ENCODE data around the gene GRWD1.
"Not testable (repeated sequence)": the region's sequence is repeated elsewhere in the genome, so short reads cannot be mapped to it uniquely, and the experiment has no call there.

GRWD1 gene

DNA sequence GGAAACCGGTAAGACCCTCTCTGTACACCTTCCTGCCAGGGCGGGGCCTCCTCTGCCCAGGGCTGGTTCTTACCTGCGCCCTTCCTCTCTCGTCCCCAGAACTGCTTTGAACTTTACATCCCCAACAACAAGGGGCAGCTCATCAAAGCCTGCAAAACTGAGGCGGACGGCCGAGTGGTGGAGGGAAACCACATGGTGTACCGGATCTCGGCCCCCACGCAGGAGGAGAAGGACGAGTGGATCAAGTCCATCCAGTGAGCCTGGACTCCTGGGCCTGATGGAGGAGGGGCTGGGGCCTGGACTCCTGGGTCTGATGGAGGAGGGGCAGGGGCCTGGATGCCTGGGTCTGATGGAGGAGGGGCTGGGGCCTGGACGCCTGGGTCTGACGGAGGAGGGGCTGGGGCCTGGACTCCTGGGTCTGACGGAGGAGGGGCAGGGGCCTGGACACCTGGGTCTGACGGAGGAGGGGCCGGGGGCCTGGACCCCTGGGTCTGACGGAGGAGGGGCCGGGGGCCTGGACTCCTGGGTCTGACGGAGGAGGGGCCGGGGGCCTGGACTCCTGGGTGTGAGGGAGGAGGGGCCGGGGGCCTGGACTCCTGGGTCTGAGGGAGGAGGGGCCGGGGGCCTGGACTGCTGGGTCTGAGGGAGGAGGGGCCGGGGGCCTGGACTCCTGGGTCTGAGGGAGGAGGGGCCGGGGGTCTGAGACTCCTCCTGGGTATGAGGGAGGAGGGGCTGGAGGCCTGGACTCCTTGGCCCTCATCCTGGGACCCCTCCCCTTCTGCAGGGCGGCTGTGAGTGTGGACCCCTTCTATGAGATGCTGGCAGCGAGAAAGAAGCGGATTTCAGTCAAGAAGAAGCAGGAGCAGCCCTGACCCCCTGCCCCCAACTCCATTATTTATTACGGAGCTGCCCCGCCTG lies 32.8 kb downstream of the GRWD1 start:
- DNase-seq (ENCODE audit: low read depth in 1 of 2, low spot score in 1 of 2) = no peak

DNA sequence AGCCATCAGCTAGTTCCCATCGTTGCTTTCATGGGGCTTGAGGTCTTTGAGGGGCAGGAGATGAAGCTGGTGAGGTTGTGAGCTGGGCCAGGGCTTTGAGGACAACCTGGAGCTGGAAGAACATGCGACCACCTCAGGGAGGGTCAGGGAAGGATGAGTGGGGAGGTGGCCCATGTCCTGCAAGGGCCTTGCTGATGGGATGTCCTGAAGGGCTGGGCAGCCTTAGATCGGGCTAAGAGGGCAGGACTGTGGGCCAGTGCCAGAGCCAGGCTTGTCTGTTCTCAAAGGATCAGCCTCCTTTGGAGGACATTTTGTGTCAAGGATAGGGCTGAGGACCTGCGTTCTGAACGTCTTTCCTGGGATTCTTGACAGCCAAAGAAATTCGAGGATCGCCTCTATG lies 33.9 kb downstream of the GRWD1 start:
- DNase-seq (ENCODE audit: low read depth in 1 of 2, low spot score in 1 of 2) = no peak

DNA sequence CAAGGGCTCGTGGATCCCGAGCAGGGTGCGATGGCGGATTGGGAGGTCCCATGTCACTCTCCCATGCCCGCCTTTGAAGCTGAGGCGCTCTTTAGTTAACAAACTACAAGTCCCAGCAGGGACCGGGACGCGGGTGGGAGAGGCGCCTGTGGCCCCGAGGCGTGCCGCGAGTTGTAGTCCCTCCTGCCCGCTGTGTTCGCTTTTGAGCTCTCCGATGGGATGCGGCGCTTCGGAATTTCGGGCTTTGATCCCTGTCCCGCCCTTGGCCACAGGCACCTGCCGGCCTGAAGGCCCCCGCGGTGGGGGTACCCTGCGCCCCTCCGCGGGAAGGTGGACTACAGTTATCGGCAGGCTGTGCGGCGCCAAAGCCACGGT lies 34.4 kb downstream of the GRWD1 start:
- peak in 1 of 2 donors; percentile 33 for DNase-seq (ENCODE audit: low read depth in 1 of 2, low spot score in 1 of 2)

DNA sequence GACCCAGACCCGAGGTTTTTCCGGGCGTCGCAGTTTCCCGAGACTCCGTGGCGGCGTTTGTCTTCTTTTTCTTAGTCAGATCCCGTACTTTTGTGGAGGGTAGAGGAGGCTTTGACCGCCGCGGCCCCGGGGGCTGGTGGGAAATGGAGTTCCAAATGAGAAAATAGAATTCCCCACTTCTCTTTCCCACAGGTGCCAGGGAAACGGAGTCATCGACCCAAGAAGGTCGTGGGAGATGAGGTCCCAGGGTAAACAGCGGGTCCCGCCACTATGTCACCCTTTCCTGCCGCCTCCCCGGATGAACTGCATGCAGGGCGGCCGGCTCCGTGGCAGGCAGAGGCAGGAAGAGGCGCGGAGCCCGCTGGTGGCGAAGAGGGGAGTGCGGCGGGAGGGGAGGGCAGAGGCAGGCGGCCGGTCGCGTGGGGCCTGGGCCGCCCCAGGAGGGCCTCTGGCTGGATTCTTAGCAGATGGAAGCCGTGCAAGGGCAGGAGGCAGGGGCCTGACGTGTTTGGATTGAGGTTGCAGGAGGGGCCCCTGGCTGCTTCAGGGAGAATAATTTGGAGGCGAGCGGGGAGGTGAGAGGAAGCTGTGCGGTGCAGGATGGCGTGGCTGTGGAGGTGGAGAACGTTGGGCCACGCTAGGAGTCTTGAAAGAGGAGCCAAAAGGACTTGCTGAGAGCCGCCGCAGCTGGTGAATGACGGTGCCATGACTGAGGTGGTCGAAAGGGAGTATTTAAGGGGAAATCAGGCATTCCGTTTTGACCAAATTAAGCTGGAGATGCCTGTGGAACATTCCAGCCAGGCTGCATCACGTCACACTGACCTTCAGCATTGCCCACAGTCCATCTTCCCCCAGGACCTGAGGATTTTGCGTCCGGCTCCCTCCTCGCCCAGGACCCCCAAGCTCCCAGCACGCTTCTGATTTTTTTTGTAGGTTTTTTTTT lies 35.0 kb downstream of the GRWD1 start:
- peak in 1 of 2 donors; percentile 38 for DNase-seq (ENCODE audit: low read depth in 1 of 2, low spot score in 1 of 2)

DNA sequence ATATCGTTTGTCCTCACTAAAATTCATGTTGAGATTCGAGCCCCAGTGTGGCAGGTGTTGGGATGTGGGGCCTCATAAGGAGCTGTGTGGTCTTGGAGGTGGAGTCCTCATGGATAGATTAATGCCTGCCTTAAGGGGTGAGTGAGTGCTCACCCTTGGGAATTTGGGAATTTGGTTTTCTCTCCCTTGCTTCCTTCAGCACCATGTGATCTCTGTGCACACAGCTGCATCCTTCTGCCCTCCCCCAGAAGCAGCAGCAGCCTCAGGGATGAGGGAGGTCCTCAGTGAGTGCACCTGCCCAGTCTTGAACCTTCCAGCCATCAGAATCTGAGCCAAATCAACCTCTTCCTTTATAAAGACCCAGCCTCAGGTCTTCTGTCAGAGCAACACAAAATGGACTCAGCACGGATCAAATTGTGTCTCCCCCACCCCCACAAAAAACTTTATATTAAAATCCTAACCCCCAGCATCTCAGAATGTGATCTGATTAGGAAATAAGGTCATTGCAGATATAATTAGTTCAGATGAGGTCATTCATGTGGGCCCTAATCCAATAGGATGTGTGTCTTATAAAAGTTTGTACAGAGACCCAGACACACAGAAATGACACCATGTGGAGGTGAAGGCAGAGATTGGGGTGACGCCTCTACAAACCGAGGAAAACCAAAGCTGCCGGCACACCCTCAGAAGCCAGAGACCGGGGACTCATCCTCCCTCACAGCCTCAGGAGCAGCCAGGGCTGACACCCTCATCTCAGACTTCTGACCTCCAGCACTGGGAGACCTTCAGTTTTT lies 36.3 kb downstream of the GRWD1 start:
- no peak for DNase-seq (ENCODE audit: low read depth in 1 of 2, low spot score in 1 of 2)

DNA sequence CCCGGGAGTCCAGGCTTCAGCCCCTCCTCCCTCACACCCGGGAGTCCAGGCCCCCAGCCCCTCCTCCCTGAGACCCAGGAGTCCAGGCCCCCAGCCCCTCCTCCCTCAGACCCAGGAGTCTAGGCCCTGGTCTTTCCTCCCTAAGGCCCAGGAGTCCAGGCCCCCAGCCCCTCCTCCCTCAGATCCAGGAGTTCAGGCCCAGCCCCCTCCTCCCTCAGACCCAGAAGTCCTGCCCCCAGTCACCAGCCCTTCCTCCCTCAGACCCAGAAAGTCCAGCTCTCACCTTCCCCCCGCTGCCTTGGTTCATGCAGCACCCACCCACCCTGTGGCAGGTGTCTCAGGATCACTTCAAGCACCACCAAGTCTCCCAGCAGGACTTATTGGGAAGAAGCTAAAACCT lies 37.5 kb downstream of the GRWD1 start:
- DNase-seq (ENCODE audit: low read depth in 1 of 2, low spot score in 1 of 2) = no peak

DNA sequence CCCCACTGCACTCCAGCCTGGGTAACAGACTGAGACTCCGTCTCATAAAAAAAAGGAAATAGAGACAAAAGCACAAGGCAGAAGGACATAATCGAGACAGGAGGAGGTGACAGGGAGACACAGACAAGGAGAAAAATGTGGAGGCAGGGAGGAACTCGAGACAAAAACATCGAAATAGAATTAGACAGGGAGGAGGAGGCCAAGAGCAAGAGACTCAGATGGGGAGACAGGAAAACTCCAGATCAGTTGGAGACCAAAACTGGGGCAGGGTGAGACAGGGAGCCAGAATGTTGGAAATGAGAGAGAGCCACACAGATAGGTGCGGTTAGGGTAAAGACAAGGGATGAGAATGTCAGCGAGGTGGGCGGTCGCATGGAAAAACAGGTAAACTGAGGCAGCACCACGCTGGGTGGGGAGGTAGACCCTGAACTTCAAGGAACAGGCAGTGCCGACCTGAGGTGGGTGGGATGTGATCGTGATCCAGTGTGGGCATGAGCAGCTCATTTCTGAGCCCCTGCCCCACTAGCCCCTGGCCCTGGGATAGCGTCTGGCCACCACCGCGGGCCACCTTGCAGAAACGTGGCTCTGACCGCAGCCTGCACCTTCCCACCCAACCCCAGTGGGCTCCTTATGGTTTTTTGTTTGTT lies 38.6 kb downstream of the GRWD1 start:
- DNase-seq (ENCODE audit: low read depth in 1 of 2, low spot score in 1 of 2) = no peak

DNA sequence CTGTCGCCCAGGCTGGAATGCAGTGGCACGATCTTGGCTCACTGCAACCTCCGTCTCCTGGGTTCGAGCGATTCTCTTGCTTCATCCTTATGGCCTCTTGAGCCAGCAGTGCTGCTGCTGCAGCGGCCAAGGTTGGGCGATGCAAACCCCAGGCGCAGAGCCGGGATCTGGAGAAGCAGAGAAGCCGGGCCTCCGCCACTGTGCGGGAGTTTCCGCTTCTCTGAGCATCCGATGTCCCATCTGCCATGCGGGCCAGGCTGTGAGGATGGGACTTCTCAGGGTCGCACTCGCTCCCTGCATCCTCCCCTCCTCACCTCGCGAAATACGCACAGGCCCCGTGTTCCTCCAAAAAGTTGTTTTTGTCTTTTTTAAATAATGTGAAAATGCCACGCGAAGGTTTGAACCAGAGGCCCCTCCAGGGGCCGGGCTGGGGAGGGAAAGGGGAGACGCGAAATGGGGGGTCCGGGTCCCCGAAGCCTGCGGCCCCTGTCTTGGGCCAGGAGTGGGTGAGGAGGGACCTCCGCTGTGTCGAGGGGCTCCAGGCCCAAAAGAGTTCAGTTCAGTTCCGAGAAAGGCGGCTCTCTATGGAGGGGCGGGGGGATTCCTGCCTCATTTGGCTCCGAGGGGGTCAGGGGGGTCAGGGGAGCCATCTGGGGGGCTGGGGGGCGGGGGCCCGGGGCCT lies 39.3 kb downstream of the GRWD1 start:
- DNase-seq (ENCODE audit: low read depth in 1 of 2, low spot score in 1 of 2) = no peak

DNA sequence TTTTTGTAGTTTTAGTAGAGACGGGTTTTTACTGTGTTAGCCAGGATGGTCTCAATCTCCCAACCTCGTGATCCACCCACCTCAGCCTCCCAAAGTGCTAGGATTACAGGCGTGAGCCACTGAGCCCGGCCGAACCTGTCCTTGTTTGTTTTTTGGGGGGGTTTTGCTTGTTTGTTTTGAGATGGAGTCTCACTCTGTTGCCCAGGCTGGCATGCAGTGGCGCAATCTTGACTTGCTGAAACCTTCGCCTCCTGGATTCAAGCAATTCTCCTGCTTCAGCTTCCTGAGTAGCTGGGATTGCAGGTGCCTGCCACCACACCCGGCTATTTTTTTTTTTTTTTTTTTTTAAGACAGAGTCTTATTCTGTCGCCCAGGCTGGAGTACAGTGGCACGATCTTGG lies 40.9 kb downstream of the GRWD1 start:
- not testable (repeated sequence) for DNase-seq (ENCODE audit: low read depth in 1 of 2, low spot score in 1 of 2)

DNA sequence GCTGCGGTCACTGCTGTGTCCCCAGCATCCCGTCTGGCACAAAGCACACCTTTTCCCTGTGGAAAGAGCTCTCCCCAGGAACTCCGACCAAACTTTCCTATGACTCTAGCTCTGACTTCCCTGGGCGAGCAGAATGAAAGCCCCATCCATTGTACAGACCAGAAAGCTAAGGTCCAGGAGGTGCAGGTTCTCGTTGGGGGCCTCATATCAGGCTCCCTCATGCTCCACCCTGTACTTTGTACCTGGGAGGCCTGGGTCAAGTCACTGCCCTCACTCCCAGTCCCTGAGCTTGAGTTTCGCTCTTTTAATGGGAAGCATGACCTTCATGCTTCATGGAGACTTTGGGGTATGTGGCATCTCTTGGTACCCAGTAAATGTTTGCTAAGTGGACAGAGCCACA lies 41.8 kb downstream of the GRWD1 start:
- DNase-seq (ENCODE audit: low read depth in 1 of 2, low spot score in 1 of 2) = no peak

DNA sequence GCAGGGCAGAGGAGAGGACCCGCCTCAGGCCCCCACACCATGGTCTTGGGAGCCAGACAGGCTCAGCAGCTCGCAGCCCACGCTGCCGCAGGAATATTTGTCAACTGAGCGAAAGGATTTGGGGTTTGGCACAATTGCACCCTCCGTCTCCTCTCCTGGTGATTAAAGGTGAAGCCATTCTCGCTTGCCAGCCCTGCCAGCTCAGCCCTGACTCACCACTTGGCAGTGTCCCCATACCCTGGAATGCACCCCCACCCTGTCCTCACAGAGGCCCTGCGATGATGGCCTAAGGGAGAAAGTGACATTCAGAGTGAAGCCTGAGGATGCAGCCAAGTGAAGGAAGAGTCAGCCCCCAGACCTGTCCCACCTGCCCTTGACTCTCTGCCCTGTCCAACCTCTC lies 42.2 kb downstream of the GRWD1 start:
- DNase-seq (ENCODE audit: low read depth in 1 of 2, low spot score in 1 of 2) = no peak

DNA sequence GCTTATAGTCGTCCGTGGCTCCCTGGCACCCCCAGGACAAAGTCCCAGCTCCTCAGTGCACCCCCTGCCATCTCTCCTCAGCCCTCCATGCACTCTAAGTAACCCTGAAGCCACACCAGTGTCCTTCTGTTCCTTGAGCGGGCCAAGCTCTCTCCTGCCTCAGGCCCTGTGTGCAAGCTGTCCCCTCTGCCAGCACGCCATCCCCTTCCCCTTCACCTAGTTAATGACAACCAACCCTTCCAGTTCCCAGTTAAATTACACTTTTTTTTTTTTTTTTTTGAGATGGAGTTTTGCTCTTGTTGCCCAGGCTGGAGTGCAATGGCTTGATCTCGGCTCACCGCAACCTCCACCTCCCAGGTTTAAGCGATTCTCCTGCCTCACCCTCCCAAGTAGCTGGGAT lies 42.7 kb downstream of the GRWD1 start:
- DNase-seq (ENCODE audit: low read depth in 1 of 2, low spot score in 1 of 2) = not testable (repeated sequence)

DNA sequence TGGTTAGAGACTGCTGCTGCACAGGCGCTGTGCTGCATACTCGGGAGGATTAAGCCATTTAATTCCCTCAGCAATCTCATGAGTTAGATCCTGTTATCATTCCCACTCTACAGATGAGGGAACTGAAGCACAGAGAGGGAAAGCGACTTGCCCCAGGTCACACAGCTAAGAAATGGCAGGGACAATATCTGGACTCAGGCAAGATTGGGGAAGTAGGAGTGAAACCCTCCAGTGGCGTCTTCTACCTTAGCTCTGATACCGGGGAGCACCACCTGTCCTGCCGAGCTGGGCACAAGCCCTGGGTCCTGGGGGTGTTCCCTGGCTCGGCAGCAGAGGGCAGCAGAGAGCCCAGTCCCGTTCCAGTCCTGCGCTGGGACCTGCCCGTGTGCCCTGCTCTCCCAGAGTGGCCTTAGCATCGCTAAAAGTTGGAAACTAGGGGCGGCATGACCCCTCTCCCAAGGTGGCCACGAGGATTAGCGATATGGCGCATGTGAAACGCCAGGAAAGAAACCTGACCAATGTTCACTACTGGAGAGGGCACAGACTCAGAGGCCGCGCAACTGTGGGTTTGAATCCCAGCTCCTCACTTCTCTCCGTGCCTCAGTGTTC lies 43.9 kb downstream of the GRWD1 start:
- DNase-seq (ENCODE audit: low read depth in 1 of 2, low spot score in 1 of 2) = peak; percentile 60 to 78

DNA sequence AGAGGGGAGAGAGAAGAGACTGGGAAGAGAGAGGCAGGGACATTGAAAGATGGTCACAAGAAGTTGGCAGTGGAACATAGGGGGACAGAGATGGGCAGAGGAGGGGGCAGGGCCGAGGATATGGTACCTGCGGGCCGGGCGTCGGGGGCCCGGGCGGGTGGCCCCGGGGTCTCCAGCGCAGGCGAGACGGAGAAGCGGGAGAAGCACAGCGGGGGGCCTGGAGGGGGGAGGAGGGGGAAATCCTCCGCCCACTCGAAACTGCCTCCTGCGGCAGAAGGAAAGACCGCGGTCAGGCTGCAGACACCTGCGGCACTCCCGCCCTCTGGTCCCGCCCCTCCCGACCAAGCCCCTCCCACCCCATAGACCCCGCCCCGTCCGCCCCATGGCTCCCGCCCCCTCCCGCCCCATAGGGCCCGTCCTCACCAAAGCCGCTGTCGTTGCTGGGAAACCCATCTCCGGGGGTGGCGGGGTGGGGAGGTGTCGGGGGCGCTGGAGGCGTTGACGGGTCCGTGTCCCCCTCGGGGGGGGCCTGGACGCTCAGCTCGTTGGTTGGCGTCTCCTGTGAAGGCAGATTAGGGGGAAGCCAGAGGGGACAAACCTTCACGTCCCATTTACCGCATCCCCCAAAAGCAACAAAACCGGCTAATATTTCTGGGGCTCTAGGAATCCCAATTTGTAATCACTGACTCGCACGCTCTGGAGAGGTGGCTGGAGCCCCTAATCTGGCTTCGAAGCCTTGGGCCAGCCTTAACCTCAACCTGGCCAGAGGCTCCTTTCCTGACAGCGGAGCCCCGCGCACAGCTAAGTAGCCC lies 45.4 kb downstream of the GRWD1 start:
- peak in 1 of 2 donors; percentile 42 for DNase-seq (ENCODE audit: low read depth in 1 of 2, low spot score in 1 of 2)

DNA sequence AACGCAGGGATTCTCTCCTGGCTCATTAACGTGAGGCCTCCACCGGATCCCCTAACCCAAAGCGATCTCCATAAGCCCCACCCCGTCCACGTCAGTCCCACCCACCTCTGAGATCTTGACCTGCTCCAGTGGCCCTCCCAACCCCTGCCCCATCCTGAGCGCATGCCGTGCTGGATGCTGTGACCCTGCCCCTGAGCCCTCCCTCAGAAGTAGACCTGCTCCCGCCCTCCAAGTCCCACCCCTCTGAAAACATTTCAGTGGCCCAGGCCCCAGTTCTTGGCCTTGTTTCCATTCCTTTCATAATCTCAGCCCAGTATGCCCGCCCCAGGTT lies 46.0 kb downstream of the GRWD1 start:
- DNase-seq (ENCODE audit: low read depth in 1 of 2, low spot score in 1 of 2) = no peak

DNA sequence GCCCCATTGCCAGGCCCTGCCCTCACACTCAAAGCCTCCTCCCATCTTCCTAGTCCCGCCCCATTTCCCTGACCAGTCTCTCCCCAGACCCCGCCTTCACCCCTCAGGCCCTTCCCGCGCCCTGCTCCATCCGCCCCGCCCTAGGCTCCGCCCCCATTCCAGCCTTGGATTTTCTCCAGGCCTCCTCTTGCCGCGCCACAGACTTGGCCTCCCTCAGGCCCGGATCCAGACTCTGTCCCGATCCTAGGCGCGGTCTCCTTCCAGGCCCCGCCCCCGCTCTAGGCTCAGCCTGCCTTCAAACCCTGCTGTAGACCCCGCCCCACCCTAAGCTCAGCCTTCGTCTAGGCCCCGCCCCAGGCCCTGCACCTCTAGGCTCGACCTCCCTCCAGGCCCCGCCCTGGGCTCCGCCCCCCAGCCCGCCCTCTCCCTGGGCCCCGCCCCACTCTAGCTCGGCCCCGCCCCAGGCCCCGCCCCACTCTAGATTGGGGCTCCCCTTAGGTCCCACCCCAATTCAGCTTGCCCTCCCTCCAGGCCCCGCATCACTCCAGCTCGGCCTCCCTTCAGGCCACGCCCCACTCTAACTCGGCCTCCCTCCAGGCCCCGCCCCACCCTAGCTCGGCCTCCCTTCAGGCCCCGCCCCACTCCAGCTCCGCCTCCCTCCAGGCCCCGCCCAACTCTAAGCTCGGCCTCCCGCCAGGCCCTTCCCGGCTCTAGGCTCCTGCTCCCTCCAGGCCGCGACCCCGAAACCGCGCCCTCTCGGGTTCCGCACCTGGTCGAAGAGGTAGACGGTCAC lies 47.3 kb downstream of the GRWD1 start:
- DNase-seq (ENCODE audit: low read depth in 1 of 2, low spot score in 1 of 2) = peak; percentile 56 to 73

DNA sequence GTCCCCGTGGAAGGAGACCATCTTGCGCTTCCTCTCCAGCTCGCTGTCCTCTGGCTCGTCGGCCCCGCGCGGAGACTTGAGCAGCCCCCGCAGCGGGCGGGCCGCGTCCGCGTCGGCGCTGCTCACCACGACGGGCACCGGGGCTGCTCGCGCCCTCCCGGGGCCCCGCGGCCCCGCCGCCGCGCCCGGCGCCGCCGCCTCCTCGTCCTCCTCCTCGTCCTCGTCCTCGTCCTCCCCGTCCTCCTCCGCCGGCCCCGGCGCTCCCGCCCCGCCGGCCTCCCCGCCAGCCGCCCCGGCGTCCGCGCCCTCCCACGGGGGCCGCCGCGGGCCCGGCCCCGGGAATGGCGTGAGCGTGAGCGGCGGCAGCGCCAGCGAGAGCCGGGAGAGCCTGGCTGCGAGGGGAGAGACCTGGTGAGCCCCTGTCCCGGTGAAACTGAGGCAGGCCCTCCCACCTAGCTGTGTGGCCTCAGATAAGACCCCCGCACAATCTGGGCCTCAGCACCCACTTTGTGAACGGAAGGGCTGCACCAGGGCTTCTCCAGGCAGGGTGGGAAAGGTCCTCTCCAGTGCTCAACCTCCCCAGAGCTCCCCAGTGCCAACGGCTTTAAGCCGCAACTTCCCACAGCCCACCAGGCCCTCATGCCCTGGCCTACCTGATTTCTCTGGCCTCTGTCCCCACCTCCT lies 48.1 kb downstream of the GRWD1 start:
- no peak for DNase-seq (ENCODE audit: low read depth in 1 of 2, low spot score in 1 of 2)

DNA sequence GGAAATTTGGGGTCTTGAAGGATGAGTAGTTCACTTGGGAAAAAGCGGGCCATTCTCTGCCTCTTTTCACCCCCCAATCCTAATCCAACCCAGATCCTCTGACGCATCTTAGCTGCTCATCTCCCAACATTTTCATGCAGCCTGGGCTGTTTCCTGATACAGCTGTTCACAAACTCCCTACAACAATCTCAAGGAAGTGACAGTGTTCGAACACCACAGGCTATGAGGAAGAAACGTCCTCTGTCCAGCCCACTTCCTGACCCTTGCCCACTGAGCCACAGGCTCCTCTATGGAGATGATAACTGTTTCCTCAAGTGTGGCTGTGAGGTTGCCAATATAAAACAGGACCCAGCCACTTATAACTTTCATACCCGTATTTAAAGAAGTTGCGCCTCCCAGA lies 49.6 kb downstream of the GRWD1 start:
- no peak for DNase-seq (ENCODE audit: low read depth in 1 of 2, low spot score in 1 of 2)
